ENCODE data around the gene LRRC32.

The LRRC32 gene

GRCh38 chr11:76677458-76677765 is 6.9 kb upstream of the LRRC32 start:
- no peak for ATAC-seq
- no peak for TF ChIP-seq OSR1 (CRISPR knock-in tag; IDR thresholded peaks at IDR 0.05)
- no peak for TF ChIP-seq SNAI2 (CRISPR knock-in tag; IDR thresholded peaks at IDR 0.05)
- TF ChIP-seq BACH2 (CRISPR knock-in tag; IDR thresholded peaks at IDR 0.05; ENCODE audit: borderline replicate concordance) = no peak
- TF ChIP-seq ESRRG (CRISPR knock-in tag; IDR thresholded peaks at IDR 0.05) = no peak
- TF ChIP-seq, protein P1, sequence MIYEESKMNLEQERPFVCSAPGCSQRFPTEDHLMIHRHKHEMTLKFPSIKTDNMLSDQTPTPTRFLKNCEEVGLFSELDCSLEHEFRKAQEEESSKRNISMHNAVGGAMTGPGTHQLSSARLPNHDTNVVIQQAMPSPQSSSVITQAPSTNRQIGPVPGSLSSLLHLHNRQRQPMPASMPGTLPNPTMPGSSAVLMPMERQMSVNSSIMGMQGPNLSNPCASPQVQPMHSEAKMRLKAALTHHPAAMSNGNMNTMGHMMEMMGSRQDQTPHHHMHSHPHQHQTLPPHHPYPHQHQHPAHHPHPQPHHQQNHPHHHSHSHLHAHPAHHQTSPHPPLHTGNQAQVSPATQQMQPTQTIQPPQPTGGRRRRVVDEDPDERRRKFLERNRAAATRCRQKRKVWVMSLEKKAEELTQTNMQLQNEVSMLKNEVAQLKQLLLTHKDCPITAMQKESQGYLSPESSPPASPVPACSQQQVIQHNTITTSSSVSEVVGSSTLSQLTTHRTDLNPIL (CRISPR knock-in tag; IDR thresholded peaks at IDR 0.05; ENCODE audit: low read depth) = no peak
- TF ChIP-seq RARB (CRISPR knock-in tag; IDR thresholded peaks at IDR 0.05) = no peak
- no peak for TF ChIP-seq CSDC2 (CRISPR knock-in tag; IDR thresholded peaks at IDR 0.05)
- TF ChIP-seq ZFP3 (CRISPR knock-in tag; IDR thresholded peaks at IDR 0.05) = no peak
- TF ChIP-seq ZNF70 (CRISPR knock-in tag; IDR thresholded peaks at IDR 0.05) = no peak
- TF ChIP-seq ISL1 (CRISPR knock-in tag; IDR thresholded peaks at IDR 0.05) = no peak
- TF ChIP-seq TCF4 (CRISPR knock-in tag; IDR thresholded peaks at IDR 0.05; ENCODE audit: borderline replicate concordance) = no peak
- no peak for TF ChIP-seq ZC3H10 (CRISPR knock-in tag; IDR thresholded peaks at IDR 0.05)
- TF ChIP-seq TOX (CRISPR knock-in tag; IDR thresholded peaks at IDR 0.05; ENCODE audit: borderline replicate concordance) = no peak
- TF ChIP-seq ZNF565 (CRISPR knock-in tag; conservative IDR thresholded peaks at IDR 0.05; ENCODE audit: low read depth) = no peak
- TF ChIP-seq, protein P2, sequence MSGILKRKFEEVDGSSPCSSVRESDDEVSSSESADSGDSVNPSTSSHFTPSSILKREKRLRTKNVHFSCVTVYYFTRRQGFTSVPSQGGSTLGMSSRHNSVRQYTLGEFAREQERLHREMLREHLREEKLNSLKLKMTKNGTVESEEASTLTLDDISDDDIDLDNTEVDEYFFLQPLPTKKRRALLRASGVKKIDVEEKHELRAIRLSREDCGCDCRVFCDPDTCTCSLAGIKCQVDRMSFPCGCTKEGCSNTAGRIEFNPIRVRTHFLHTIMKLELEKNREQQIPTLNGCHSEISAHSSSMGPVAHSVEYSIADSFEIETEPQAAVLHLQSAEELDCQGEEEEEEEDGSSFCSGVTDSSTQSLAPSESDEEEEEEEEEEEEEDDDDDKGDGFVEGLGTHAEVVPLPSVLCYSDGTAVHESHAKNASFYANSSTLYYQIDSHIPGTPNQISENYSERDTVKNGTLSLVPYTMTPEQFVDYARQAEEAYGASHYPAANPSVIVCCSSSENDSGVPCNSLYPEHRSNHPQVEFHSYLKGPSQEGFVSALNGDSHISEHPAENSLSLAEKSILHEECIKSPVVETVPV (CRISPR knock-in tag; IDR thresholded peaks at IDR 0.05) = no peak

DNA sequence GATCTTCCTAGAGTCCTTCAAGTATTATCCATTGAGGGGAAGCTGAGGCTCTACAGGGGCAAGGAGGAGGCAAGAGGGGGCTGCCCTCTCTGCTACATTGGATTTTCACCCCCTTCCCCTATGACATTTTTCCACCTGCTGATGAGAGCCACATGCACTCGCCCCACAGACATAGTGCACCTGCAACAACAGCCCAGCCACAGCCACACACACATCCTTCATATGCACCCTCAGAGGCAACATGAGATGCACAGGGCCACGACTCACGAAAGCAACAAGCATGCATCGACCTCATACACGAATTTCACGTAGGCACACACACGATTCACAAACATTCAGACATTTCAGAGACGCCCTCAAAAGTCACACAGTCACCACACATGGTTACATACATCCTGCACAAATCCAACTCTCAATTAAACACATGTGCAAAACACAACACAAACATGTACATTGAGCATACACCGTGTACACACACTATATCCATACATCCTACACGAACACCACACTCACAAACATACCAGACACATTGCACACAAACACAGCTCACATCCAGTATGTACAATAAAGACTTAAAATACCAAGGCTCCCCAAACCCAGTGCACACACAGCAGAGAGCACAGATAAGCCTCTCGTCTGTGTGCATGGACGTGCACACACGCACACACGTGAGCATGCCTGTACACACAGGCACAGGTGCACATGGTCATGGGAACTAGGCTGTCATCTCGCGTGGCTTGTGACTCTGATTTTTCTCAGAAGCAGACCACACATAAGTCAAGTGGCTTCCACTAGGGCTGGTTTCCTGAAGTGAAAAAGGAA is 6.3 kb upstream of the LRRC32 start:
- ATAC-seq = no peak
- TF ChIP-seq ZFP3 (CRISPR knock-in tag; IDR thresholded peaks at IDR 0.05) (no peak), ZC3H10 (CRISPR knock-in tag; IDR thresholded peaks at IDR 0.05) (no peak), CSDC2 (CRISPR knock-in tag; IDR thresholded peaks at IDR 0.05) (no peak), RARB (CRISPR knock-in tag; IDR thresholded peaks at IDR 0.05) (no peak), BACH2 (CRISPR knock-in tag; IDR thresholded peaks at IDR 0.05; ENCODE audit: borderline replicate concordance) (no peak), ISL1 (CRISPR knock-in tag; IDR thresholded peaks at IDR 0.05) (no peak), TSHZ2 (CRISPR knock-in tag; IDR thresholded peaks at IDR 0.05) (no peak), TOX (CRISPR knock-in tag; IDR thresholded peaks at IDR 0.05; ENCODE audit: borderline replicate concordance) (no peak), TCF4 (CRISPR knock-in tag; IDR thresholded peaks at IDR 0.05; ENCODE audit: borderline replicate concordance) (no peak), GLIS3 (CRISPR knock-in tag; IDR thresholded peaks at IDR 0.05) (no peak), OSR1 (CRISPR knock-in tag; IDR thresholded peaks at IDR 0.05) (no peak), ZNF70 (CRISPR knock-in tag; IDR thresholded peaks at IDR 0.05) (no peak), PPARA (CRISPR knock-in tag; IDR thresholded peaks at IDR 0.05; ENCODE audit: borderline replicate concordance) (no peak)
- TF ChIP-seq, protein P1 (CRISPR knock-in tag; IDR thresholded peaks at IDR 0.05; ENCODE audit: low read depth) = no peak

- no peak for ATAC-seq
- no peak for TF ChIP-seq ZFP3 (CRISPR knock-in tag; IDR thresholded peaks at IDR 0.05)
- no peak for TF ChIP-seq ISL1 (CRISPR knock-in tag; IDR thresholded peaks at IDR 0.05)
- TF ChIP-seq, protein P2 (CRISPR knock-in tag; IDR thresholded peaks at IDR 0.05) = no peak
- no peak for TF ChIP-seq ZNF8 (CRISPR knock-in tag; IDR thresholded peaks at IDR 0.05)
- no peak for TF ChIP-seq ARNTL (CRISPR knock-in tag; IDR thresholded peaks at IDR 0.05; ENCODE audit: borderline replicate concordance, low read depth)
- TF ChIP-seq ZC3H10 (CRISPR knock-in tag; IDR thresholded peaks at IDR 0.05) = no peak
- no peak for TF ChIP-seq SNAI2 (CRISPR knock-in tag; IDR thresholded peaks at IDR 0.05)
- no peak for TF ChIP-seq TSHZ2 (CRISPR knock-in tag; IDR thresholded peaks at IDR 0.05)
- TF ChIP-seq TOX (CRISPR knock-in tag; IDR thresholded peaks at IDR 0.05; ENCODE audit: borderline replicate concordance) = no peak
- TF ChIP-seq BACH2 (CRISPR knock-in tag; IDR thresholded peaks at IDR 0.05; ENCODE audit: borderline replicate concordance) = no peak
- TF ChIP-seq CSDC2 (CRISPR knock-in tag; IDR thresholded peaks at IDR 0.05) = no peak
- no peak for TF ChIP-seq ZNF70 (CRISPR knock-in tag; IDR thresholded peaks at IDR 0.05)
- no peak for TF ChIP-seq RARB (CRISPR knock-in tag; IDR thresholded peaks at IDR 0.05)
- no peak for TF ChIP-seq ZFP30 (CRISPR knock-in tag; IDR thresholded peaks at IDR 0.05)
- TF ChIP-seq GLIS3 (CRISPR knock-in tag; IDR thresholded peaks at IDR 0.05) = no peak
Observed at GRCh38 chr11:76674517-76675400, 4.2 kb upstream of the LRRC32 start.

Data from SK-N-SH treated with all-trans-retinoic acid at 6 μM for 48 hours (cell line).